ENCODE measurements around the gene HTT.
A peak's percentile ranks its signal among the peaks of the same experiment; 100 is the strongest.
"Not testable (repeated sequence)": the region's sequence is repeated elsewhere in the genome, so short reads cannot be mapped to it uniquely, and the experiment has no call there.

Gene HTT

GRCh38 chr4:3085948-3086670, 11.6 kb downstream of the HTT start:
- no peak for DNase-seq

- no peak for DNase-seq
Measured at GRCh38 chr4:3087115-3087797, 12.8 kb downstream of the HTT start.

- no peak for DNase-seq
Measured at GRCh38 chr4:3091464-3091863, 17.0 kb downstream of the HTT start.

GRCh38 chr4:3094701-3095100, 20.2 kb downstream of the HTT start:
- DNase-seq, result not testable (repeated sequence)

GRCh38 chr4:3096202-3096601, 21.7 kb downstream of the HTT start:
- DNase-seq, result no peak

GRCh38 chr4:3098346-3098745, 23.9 kb downstream of the HTT start:
- no peak for DNase-seq

GRCh38 chr4:3106339-3107186, 32.1 kb downstream of the HTT start:
- peak; percentile 40 for DNase-seq

GRCh38 chr4:3107271-3107670, 32.8 kb downstream of the HTT start:
- no peak for DNase-seq

- no peak for DNase-seq
Measured at GRCh38 chr4:3107691-3108121, 33.2 kb downstream of the HTT start.

GRCh38 chr4:3108211-3108610, 33.7 kb downstream of the HTT start:
- no peak for DNase-seq

GRCh38 chr4:3111461-3111860, 37.0 kb downstream of the HTT start:
- no peak for DNase-seq

GRCh38 chr4:3112201-3112600, 37.7 kb downstream of the HTT start:
- no peak for DNase-seq

GRCh38 chr4:3112609-3113469, 38.4 kb downstream of the HTT start:
- no peak for DNase-seq

GRCh38 chr4:3114377-3114776, 39.9 kb downstream of the HTT start:
- DNase-seq, result no peak

- DNase-seq, result no peak
Measured at GRCh38 chr4:3115637-3116270, 41.3 kb downstream of the HTT start.

- DNase-seq, result no peak
Measured at GRCh38 chr4:3116955-3117354, 42.5 kb downstream of the HTT start.

GRCh38 chr4:3118312-3118711, 43.8 kb downstream of the HTT start:
- DNase-seq, result no peak

GRCh38 chr4:3119464-3119863, 45.0 kb downstream of the HTT start:
- no peak for DNase-seq

GRCh38 chr4:3121110-3121509, 46.6 kb downstream of the HTT start:
- no peak for DNase-seq

GRCh38 chr4:3121596-3121995, 47.1 kb downstream of the HTT start:
- no peak for DNase-seq

- DNase-seq, result no peak
Measured at GRCh38 chr4:3122081-3122563, 47.6 kb downstream of the HTT start.

- DNase-seq, result no peak
Measured at GRCh38 chr4:3123181-3123671, 48.7 kb downstream of the HTT start.

All from NCI-H345 (cell line).